ENCODE results near the gene DISC1. TPM values are rescaled to one million over a fixed set of nuclear protein-coding genes. Genes with fewer than 3 reads are reported as not detected.

The DISC1 gene
- total RNA-seq, 2 donors from 2014 or later: 4.0 to 8.8 TPM

DNA sequence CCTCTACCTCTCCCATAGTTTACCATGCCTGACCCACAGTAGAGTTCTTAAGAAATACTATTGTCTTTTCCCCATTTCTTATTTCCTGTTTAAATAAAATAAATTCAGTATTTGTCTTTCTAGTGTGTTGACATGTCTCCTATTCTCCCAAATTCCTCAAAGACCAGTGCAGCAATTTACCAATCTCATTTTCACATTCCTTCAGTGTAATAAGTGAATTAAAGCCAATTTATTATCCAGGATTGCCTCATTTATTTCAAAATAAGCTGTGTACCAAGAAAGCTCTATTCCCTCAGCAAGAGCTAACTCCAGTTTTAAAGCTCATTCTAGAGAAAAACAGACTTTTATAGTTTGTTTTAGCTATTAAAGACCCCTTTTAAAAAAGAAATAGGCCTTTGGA is 49.9 kb downstream of the DISC1 start:
- Mint-ChIP-seq H3K4me1 (ENCODE audit: low read depth in 2 of 2) (peaks cover 0 to 13% of the 10 kb centered on the region in 2 donors), H3K27ac (no peak overlapping the region)
- no peak for ATAC-seq

GRCh38 chr1:231677442-231677841 is 50.9 kb downstream of the DISC1 start:
- Mint-ChIP-seq H3K27ac (no peak overlapping the region), H3K4me1 (ENCODE audit: low read depth in 2 of 2) (peaks cover 0 to 10% of the 10 kb centered on the region in 2 donors), H3K9me3 (no peaks in the 10 kb centered on the region), H3K36me3 (no peaks in the 10 kb centered on the region), H3K4me3 (no peak overlapping the region), H3K27me3 (peaks cover 6 to 13% of the 10 kb centered on the region in 2 donors)
- no peak for ATAC-seq
- no peak for DNase-seq (ENCODE audit: low spot score)

More for the DNA sequence above, 49.9 kb downstream of the DISC1 start:
- H3K4me3 Mint-ChIP-seq: no peak overlapping the region
- H3K36me3 Mint-ChIP-seq: no peaks in the 10 kb centered on the region
- H3K9me3 Mint-ChIP-seq: no peaks in the 10 kb centered on the region
- peaks cover 6 to 19% of the 10 kb centered on the region in 2 donors for H3K27me3 Mint-ChIP-seq
- DNase-seq (ENCODE audit: low spot score): no peak

DNA sequence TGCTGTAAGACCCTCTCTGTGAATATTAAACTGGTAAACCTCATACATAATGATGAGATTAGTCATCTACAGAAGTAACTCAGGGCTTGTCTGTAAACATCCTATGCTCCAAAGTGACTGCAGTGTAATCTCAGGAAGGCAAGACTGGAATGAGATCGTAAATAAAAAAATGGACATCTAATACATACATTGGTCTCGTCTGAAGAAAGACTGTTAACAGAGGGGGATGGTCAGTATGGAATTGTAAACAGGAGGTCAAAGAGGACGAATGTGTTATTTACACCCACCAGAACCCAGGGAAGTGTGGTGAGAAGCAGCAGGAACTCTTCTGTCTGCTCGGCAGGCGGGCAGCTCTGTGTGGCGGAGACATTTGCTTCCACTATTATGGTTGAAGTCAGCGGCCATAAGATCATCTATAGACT is 51.4 kb downstream of the DISC1 start:
- no peak overlapping the region for H3K4me3 Mint-ChIP-seq
- ATAC-seq (no peak), DNase-seq (ENCODE audit: low spot score) (no peak)
- H3K4me1 Mint-ChIP-seq (ENCODE audit: low read depth in 2 of 2): peaks cover 0 to 8% of the 10 kb centered on the region in 2 donors
- H3K27ac Mint-ChIP-seq: no peak overlapping the region
- no peaks in the 10 kb centered on the region for H3K36me3 Mint-ChIP-seq
- peaks cover 6 to 11% of the 10 kb centered on the region in 2 donors for H3K27me3 Mint-ChIP-seq
- H3K9me3 Mint-ChIP-seq: no peaks in the 10 kb centered on the region

DNA sequence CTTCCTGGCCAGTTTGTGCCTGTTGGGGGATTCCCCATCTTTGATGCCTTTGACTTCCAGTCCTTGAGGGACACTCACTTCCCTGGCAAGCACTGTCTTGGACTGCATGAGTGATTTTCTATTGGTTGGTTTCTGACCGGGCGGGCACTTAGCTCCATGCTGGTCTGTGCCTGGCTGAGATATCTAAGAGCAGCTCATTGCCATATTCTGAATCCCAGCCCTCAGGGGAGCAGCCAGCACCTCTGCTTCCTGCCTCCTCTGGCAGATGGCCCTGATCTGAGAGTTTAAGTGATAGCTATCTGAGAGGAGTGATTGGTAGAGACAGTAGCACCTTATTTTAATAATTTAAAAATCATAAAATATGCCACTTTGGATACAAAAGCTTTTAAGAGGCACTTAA is 52.5 kb downstream of the DISC1 start:
- Mint-ChIP-seq H3K36me3 (no peaks in the 10 kb centered on the region), H3K27ac (no peak overlapping the region), H3K27me3 (peaks cover 0 to 5% of the 10 kb centered on the region in 2 donors), H3K4me1 (ENCODE audit: low read depth in 2 of 2) (peaks cover 0 to 8% of the 10 kb centered on the region in 2 donors), H3K4me3 (no peak overlapping the region), H3K9me3 (no peaks in the 10 kb centered on the region)
- DNase-seq (ENCODE audit: low spot score) (no peak), ATAC-seq (no peak)

DNA sequence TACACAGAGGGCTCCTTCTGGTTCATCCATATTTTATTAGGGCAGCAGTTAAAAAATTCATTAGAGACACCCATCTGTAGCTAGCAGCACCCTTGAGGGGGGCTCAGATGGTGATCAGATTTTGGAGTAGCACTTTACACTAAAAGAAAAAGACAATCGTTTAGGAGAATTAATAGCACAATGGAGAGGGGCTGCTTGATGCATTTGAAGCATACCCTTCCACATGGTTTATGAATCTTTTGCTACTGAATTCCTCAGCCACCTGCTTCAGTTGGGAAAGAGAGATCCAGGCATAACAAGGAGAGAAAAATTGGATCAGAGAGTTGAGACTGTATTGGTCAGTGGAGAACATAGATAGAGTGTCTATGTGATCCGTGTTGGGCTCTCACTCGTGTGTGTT is 54.4 kb downstream of the DISC1 start:
- Mint-ChIP-seq H3K9me3 (no peaks in the 10 kb centered on the region), H3K36me3 (no peaks in the 10 kb centered on the region), H3K27me3 (peaks cover 0 to 2% of the 10 kb centered on the region in 2 donors), H3K4me3 (no peak overlapping the region), H3K27ac (no peak overlapping the region), H3K4me1 (ENCODE audit: low read depth in 2 of 2) (peaks cover 0 to 4% of the 10 kb centered on the region in 2 donors)
- DNase-seq (ENCODE audit: low spot score): no peak
- no peak for ATAC-seq

DNA sequence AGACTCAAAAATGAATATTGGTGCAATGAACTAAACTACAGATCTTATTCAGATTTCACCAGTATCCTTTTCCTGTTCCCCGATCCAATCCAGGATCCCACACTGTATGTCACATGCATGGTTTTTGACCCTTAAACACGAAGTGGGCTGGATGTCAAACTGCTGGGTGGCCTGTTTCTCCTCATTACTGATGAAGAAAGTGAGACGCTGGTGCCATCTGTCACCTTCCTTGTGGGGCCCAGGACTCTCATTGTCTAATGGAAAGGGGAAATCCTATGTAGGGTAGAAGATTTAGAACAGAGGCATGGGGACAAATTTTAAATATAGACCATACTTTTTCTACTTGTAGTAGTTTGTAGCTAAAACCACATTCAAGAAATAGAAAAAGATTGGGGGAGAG is 56.2 kb downstream of the DISC1 start:
- Mint-ChIP-seq H3K9me3 (peaks cover 5% of the 10 kb centered on the region), H3K27me3 (no peaks in the 10 kb centered on the region), H3K4me1 (ENCODE audit: low read depth in 2 of 2) (peaks cover 0 to 4% of the 10 kb centered on the region in 2 donors), H3K27ac (no peak overlapping the region), H3K4me3 (no peak overlapping the region), H3K36me3 (peaks cover 8% of the 10 kb centered on the region)
- DNase-seq (ENCODE audit: low spot score): no peak
- no peak for ATAC-seq

GRCh38 chr1:231683439-231684165 is 57.0 kb downstream of the DISC1 start:
- H3K27ac Mint-ChIP-seq: no peak overlapping the region

DNA sequence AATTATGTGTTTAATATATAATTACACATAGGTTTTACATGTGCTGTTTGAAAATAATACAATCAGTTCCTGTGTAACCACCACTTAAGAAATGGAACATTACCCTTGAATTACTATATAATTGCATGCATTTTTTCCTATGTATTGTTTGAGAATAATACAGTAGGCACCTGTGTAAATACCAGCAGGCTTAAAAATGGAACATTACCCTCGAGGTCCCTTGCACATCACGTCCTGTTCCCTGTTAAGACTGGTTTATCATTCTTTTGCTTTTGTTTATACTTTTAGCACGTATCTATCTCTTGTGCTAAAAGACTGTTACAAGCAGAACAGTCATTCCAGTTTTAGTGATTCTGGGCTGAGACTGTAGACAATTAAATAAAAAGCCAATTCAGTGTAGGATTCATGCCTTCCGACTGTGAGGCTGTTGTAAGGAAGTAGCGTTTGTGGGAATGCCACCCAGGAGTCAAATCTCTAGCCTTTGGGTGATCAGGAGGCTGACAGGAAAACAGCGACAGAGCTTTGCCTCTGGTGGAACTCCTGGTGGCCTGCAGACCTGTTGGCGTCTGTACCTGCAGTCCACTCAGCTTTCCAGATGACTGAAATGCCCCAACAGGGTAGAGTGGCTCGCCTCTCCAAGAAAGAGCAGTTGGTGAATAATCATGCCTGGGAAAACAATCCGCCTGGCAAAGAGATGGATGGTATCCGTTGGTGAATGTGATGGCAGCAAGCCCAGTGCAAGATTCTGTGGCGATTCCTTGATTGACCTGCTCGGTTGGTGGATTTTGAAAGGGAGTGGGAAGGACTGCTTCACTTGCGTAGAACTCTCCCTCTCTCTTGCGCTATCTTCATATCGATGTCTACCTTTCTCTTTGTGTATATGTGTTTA is 58.0 kb downstream of the DISC1 start:
- Mint-ChIP-seq H3K27ac (no peak overlapping the region), H3K9me3 (peaks cover 5% of the 10 kb centered on the region), H3K27me3 (no peaks in the 10 kb centered on the region), H3K36me3 (peaks cover 8% of the 10 kb centered on the region), H3K4me3 (no peak overlapping the region), H3K4me1 (ENCODE audit: low read depth in 2 of 2) (peaks cover 0 to 1% of the 10 kb centered on the region in 2 donors)
- no peak for ATAC-seq
- no peak for DNase-seq (ENCODE audit: low spot score)

More at GRCh38 chr1:231683439-231684165, 57.0 kb downstream of the DISC1 start:
- Mint-ChIP-seq H3K4me3 (no peak overlapping the region), H3K27me3 (no peaks in the 10 kb centered on the region), H3K4me1 (ENCODE audit: low read depth in 2 of 2) (no peaks in the 10 kb centered on the region), H3K36me3 (peaks cover 8% of the 10 kb centered on the region), H3K9me3 (peaks cover 5% of the 10 kb centered on the region)
- no peak for ATAC-seq
- DNase-seq (ENCODE audit: low spot score): no peak

- peaks cover 5% of the 10 kb centered on the region for H3K9me3 Mint-ChIP-seq
- no peak overlapping the region for H3K4me3 Mint-ChIP-seq
- H3K27ac Mint-ChIP-seq: no peak overlapping the region
- DNase-seq (ENCODE audit: low spot score): no peak
- no peak for ATAC-seq
- H3K27me3 Mint-ChIP-seq: no peaks in the 10 kb centered on the region
- peaks cover 8% of the 10 kb centered on the region for H3K36me3 Mint-ChIP-seq
- H3K4me1 Mint-ChIP-seq (ENCODE audit: low read depth in 2 of 2): peaks cover 0 to 6% of the 10 kb centered on the region in 2 donors
Measured at GRCh38 chr1:231686384-231686783, 59.8 kb downstream of the DISC1 start.

DNA sequence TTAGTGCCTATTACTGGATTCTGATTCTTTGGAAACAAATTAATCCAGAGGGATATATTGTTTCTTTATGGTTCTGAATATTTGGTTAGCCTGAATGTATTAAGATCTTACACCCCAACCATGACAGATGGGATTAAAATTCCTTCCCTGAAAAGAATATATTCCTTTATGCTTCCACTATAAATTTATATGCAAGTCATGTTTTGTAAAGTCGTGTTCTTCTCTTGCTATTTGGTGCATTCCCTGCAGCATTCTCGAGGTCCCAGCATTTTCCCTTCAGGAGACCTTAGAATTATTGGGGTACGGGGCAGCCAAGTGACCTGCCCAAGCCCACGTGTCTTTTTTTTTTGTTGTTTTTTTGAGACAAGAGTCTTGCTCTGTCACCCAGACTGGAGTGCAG is 62.4 kb downstream of the DISC1 start:
- H3K36me3 Mint-ChIP-seq: peaks cover 8% of the 10 kb centered on the region
- H3K27ac Mint-ChIP-seq: no peak overlapping the region

GRCh38 chr1:231690059-231690458 is 63.5 kb downstream of the DISC1 start:
- Mint-ChIP-seq H3K4me1 (ENCODE audit: low read depth in 2 of 2) (peaks cover 0 to 10% of the 10 kb centered on the region in 2 donors), H3K36me3 (peaks cover 8% of the 10 kb centered on the region), H3K27ac (no peak overlapping the region), H3K9me3 (peaks cover 5% of the 10 kb centered on the region), H3K4me3 (no peak overlapping the region), H3K27me3 (no peaks in the 10 kb centered on the region)
- ATAC-seq (no peak), DNase-seq (ENCODE audit: low spot score) (no peak)

More for the DNA sequence above, 62.4 kb downstream of the DISC1 start:
- Mint-ChIP-seq H3K4me3 (no peak overlapping the region), H3K4me1 (ENCODE audit: low read depth in 2 of 2) (peaks cover 0 to 6% of the 10 kb centered on the region in 2 donors), H3K27me3 (no peaks in the 10 kb centered on the region), H3K9me3 (peaks cover 5% of the 10 kb centered on the region)
- ATAC-seq (no peak), DNase-seq (ENCODE audit: low spot score) (no peak)

- Mint-ChIP-seq H3K4me3 (no peak overlapping the region), H3K4me1 (ENCODE audit: low read depth in 2 of 2) (peaks cover 0 to 10% of the 10 kb centered on the region in 2 donors), H3K9me3 (peaks cover 4% of the 10 kb centered on the region), H3K36me3 (peaks cover 6% of the 10 kb centered on the region), H3K27me3 (no peaks in the 10 kb centered on the region), H3K27ac (no peak overlapping the region)
- no peak for ATAC-seq
- no peak for DNase-seq (ENCODE audit: low spot score)
Measured at GRCh38 chr1:231691618-231692259, 65.1 kb downstream of the DISC1 start.

- H3K27ac Mint-ChIP-seq: no peak overlapping the region
- H3K36me3 Mint-ChIP-seq: no peaks in the 10 kb centered on the region
- no peak overlapping the region for H3K4me3 Mint-ChIP-seq
- no peaks in the 10 kb centered on the region for H3K27me3 Mint-ChIP-seq
- H3K4me1 Mint-ChIP-seq (ENCODE audit: low read depth in 2 of 2): peaks cover 0 to 10% of the 10 kb centered on the region in 2 donors
- DNase-seq (ENCODE audit: low spot score) (no peak), ATAC-seq (peak in 1 of 2 donors; percentile 10)
- H3K9me3 Mint-ChIP-seq: no peaks in the 10 kb centered on the region
Measured at GRCh38 chr1:231693361-231694074, 66.9 kb downstream of the DISC1 start.

Measured in natural killer cell treated with Interleukin-12 subunit alpha and Interleukin-12 subunit beta and Interleukin-15 and Interleukin-18, amount 100 ng/mL, for 72 hours (primary cell).